Ovary (tissue), 9 donors: Measurements from ENCODE around the gene SFMBT2. TPM values are rescaled to one million over a fixed set of nuclear protein-coding genes. Genes with fewer than 3 reads are reported as not detected.
"Not testable (repeated sequence)": the region's sequence is repeated elsewhere in the genome, so short reads cannot be mapped to it uniquely, and the experiment has no call there.

Experiments
- DNase-seq, 5 donors: peaks; one replicate each; pipeline ENCODE4 v3.0.0-alpha.2; 2019 to 2020
- H3K27ac ChIP-seq, 2 donors: fragments of 200-600 bp; one replicate each; pipeline versions ENCODE4 v1.5.1 to v1.8.0; 2019 to 2022
- H3K27me3 ChIP-seq: fragments of 200-600 bp; one replicate; pipeline ENCODE4 v1.8.0; 2022
- H3K36me3 ChIP-seq: fragments of 200-600 bp; sonication (generic); one replicate; pipeline ENCODE4 v1.5.1; 2019
- H3K4me1 ChIP-seq: one replicate; pipeline ENCODE4 v1.8.1; 2013; ENCODE audit warnings: mild to moderate bottlenecking, moderate library complexity; ENCODE audit not compliant: insufficient read depth
- H3K4me3 ChIP-seq: fragments of 200-600 bp; sonication (generic); one replicate; pipeline ENCODE4 v1.5.1; 2017
- H3K9me3 ChIP-seq, 2 donors: fragments of 200-600 bp in 1 of 2; sonication (generic) in 1 of 2; one replicate each; pipeline versions ENCODE4 v1.5.1 to v1.8.1; 2013 to 2019; ENCODE audit warnings: mild to moderate bottlenecking in 1 of 2, moderate library complexity in 1 of 2
- EP300 ChIP-seq: sonication (generic); formaldehyde crosslinking; IDR thresholded peaks from one replicate; pipeline ENCODE4 v1.6.1; 2017; ENCODE audit warnings: antibody characterized with exemption
- POLR2A ChIP-seq: fragments of 450-650 bp; IDR thresholded peaks from one replicate; pipeline ENCODE4 v1.6.1; 2017; ENCODE audit warnings: antibody characterized with exemption, mild to moderate bottlenecking, moderate library complexity
- WGBS, 3 donors: extraction: QIAGEN DNeasy Blood & Tissue Kit in 1 of 3; methylation state at CpG; one replicate each; pipeline versions ENCODE4 v1.1.5 to v1.1.7; 2013 to 2017; 5-methylcytosine and 5-hydroxymethylcytosine counted together
- intact Hi-C, 4 donors: fragments of 100-400 bp; cut with DNase I; formaldehyde crosslinking; loops; one replicate each; pipeline versions ENCODE4 v1.11.0 to v1.15.1; 2022 to 2023
- polyA plus RNA-seq, 2 donors: library from polyadenylated mRNA; stranded (reverse); fragments of 200-250 nt in 1 of 2; fragments of 350-450 nt in 1 of 2; fragmentation: Illumina TruSeq in 1 of 2; extraction: RNeasy Lipid Tissue Mini Kit (QIAGEN cat#74804) in 1 of 2; gene quantifications; one replicate each; pipeline ENCODE4 v1.2.3, GENCODE V29; 2013 to 2014
- total RNA-seq, 7 donors: library from RNA; depleted of rRNA in 2 of 7; stranded (reverse); fragments of >200 nt in 2 of 7; fragmentation: NEBNext Ultra II Directional in 3 of 7; extraction: Animal tissue kit (Norgen Biotek cat#: 25700) in 3 of 7; gene quantifications; one replicate each; pipeline versions ENCODE4 v1.1.0 to v1.2.4, GENCODE V29; 2016 to 2023
- TF ChIP-seq, protein P1 (sequence below), 3 donors: fragments of 450-650 bp in 2 of 3; fragments of 200-600 bp in 1 of 3; IDR thresholded peaks; one replicate each; pipeline versions ENCODE4 v1.5.1 to v1.8.0; 2016 to 2022; ENCODE audit warnings: antibody characterized with exemption in 3 of 3, mild to moderate bottlenecking in 1 of 3
- donor health status: DM: no; HTN: no; CAD: no; lungs with moderate emphysema.
- donor health status: DM: no; HTN: no; CAD: no.
- donor health status: Bipolar disorder and iron deficiency.
- donor health status: DM: yes; HTN: yes; CAD: no.
- donor health status: DM: no; HTN: no; CAD: no.
- donor health status: DM: yes; HTN: yes; CAD: no.

The SFMBT2 gene
- total and polyA plus RNA-seq, 9 donors, result 5.0 to 28.1 (median 17.8) TPM

- 95 to 97% (median 95%) methylated on average over 6 of the region's 6 CpGs for WGBS, 3 donors
- no peaks in the 10 kb centered on the region for H3K36me3 ChIP-seq
- H3K27me3 ChIP-seq, result no peaks in the 10 kb centered on the region
- H3K4me3 ChIP-seq, result no peak overlapping the region
- H3K27ac ChIP-seq, result no peak overlapping the region
- no peaks in the 10 kb centered on the region for H3K4me1 ChIP-seq
- no peaks in the 10 kb centered on the region for H3K9me3 ChIP-seq
- intact Hi-C loops, result no loop called here
- TF ChIP-seq EP300 (no peak), POLR2A (no peak)
- TF ChIP-seq, protein P1, sequence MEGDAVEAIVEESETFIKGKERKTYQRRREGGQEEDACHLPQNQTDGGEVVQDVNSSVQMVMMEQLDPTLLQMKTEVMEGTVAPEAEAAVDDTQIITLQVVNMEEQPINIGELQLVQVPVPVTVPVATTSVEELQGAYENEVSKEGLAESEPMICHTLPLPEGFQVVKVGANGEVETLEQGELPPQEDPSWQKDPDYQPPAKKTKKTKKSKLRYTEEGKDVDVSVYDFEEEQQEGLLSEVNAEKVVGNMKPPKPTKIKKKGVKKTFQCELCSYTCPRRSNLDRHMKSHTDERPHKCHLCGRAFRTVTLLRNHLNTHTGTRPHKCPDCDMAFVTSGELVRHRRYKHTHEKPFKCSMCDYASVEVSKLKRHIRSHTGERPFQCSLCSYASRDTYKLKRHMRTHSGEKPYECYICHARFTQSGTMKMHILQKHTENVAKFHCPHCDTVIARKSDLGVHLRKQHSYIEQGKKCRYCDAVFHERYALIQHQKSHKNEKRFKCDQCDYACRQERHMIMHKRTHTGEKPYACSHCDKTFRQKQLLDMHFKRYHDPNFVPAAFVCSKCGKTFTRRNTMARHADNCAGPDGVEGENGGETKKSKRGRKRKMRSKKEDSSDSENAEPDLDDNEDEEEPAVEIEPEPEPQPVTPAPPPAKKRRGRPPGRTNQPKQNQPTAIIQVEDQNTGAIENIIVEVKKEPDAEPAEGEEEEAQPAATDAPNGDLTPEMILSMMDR (IDR thresholded peaks at IDR 0.05), result no peak
- DNase-seq, result no peak
Observed at GRCh38 chr10:7391748-7392147, 19.1 kb downstream of the SFMBT2 start.

GRCh38 chr10:7390689-7391110 lies 20.1 kb downstream of the SFMBT2 start:
- H3K9me3 ChIP-seq, DNase-seq, H3K4me3 ChIP-seq, H3K4me1 ChIP-seq, intact Hi-C loops, H3K27me3 ChIP-seq, H3K27ac ChIP-seq, H3K36me3 ChIP-seq: not testable (repeated sequence)
- 88 to 95% (median 94%) methylated on average over 6 of the region's 6 CpGs for WGBS, 3 donors

- Histone ChIP-seq H3K4me3 (no peak overlapping the region), H3K27ac (no peak overlapping the region), H3K4me1 (peaks cover 6% of the 10 kb centered on the region), H3K9me3 (no peaks in the 10 kb centered on the region), H3K36me3 (no peaks in the 10 kb centered on the region), H3K27me3 (no peaks in the 10 kb centered on the region)
- intact Hi-C loops, result no loop called here
- no peak for DNase-seq
- no peak for TF ChIP-seq EP300
- no peak for TF ChIP-seq POLR2A
- TF ChIP-seq, protein P1 (IDR thresholded peaks at IDR 0.05), result no peak
- 68 to 73% (median 71%) methylated on average over 3 of the region's 3 CpGs for WGBS, 3 donors
Observed at GRCh38 chr10:7389844-7390243, 21.0 kb downstream of the SFMBT2 start.

DNA sequence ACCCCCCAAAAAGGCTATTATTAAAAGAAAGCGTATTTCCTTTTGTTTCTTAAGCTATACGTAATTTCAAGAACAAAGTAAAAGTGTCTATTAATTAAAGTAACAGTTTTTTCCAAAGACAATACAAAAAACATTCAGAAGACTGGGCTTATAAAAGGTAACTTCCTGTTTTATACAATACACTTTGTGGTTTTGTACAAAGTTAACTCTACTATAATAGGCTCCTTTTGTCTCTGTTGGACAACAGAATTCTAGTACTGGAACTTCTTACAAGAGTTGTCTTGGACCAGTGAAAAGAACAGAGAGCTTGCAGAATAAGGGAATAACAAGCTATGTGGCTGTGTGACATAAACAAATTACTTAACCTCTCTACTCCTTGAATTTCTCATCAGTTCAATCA lies 21.5 kb downstream of the SFMBT2 start:
- Histone ChIP-seq H3K4me1 (peaks cover 6% of the 10 kb centered on the region), H3K27me3 (no peaks in the 10 kb centered on the region), H3K4me3 (no peak overlapping the region), H3K27ac (no peak overlapping the region), H3K36me3 (no peaks in the 10 kb centered on the region), H3K9me3 (no peaks in the 10 kb centered on the region)
- intact Hi-C loops, result no loop called here
- TF ChIP-seq, protein P1 (IDR thresholded peaks at IDR 0.05), result no peak
- TF ChIP-seq EP300 (no peak), POLR2A (no peak)
- WGBS, 3 donors, result 84 to 89% (median 88%) methylated on average over 2 of the region's 2 CpGs
- DNase-seq, result no peak

GRCh38 chr10:7388602-7389001 lies 22.2 kb downstream of the SFMBT2 start:
- 91 to 97% (median 95%) methylated on average over 4 of the region's 4 CpGs for WGBS, 3 donors
- Histone ChIP-seq H3K27ac (no peak overlapping the region), H3K27me3 (no peaks in the 10 kb centered on the region), H3K4me1 (peaks cover 6% of the 10 kb centered on the region), H3K4me3 (no peak overlapping the region), H3K9me3 (no peaks in the 10 kb centered on the region), H3K36me3 (no peaks in the 10 kb centered on the region)
- TF ChIP-seq POLR2A, result no peak
- TF ChIP-seq, protein P1 (IDR thresholded peaks at IDR 0.05), result no peak
- DNase-seq, result no peak
- intact Hi-C loops, result no loop called here

- H3K27ac ChIP-seq, H3K36me3 ChIP-seq, H3K27me3 ChIP-seq, H3K4me1 ChIP-seq, H3K9me3 ChIP-seq, intact Hi-C loops, H3K4me3 ChIP-seq, DNase-seq: not testable (repeated sequence)
- 83 to 96% (median 93%) methylated on average over 1 of the region's 1 CpG for WGBS, 3 donors
Observed at GRCh38 chr10:7388149-7388548, 22.7 kb downstream of the SFMBT2 start.
